ENCODE data around the gene AHCYL2.
"Not testable (repeated sequence)": the region's sequence is repeated elsewhere in the genome, so short reads cannot be mapped to it uniquely, and the experiment has no call there.

The AHCYL2 gene

GRCh38 chr7:129356176-129356575 is 131.3 kb downstream of the AHCYL2 start:
- no peak for DNase-seq

- no peak for DNase-seq
Observed at GRCh38 chr7:129359176-129359575, 134.3 kb downstream of the AHCYL2 start.

GRCh38 chr7:129359638-129360037 is 134.8 kb downstream of the AHCYL2 start:
- DNase-seq: no peak

- no peak for DNase-seq
Observed at GRCh38 chr7:129361771-129362170, 136.9 kb downstream of the AHCYL2 start.

- DNase-seq: no peak
Observed at GRCh38 chr7:129362496-129362895, 137.7 kb downstream of the AHCYL2 start.

GRCh38 chr7:129367349-129367699 is 142.5 kb downstream of the AHCYL2 start:
- DNase-seq: no peak

- DNase-seq: peak; percentile 35 to 63
Observed at GRCh38 chr7:129367700-129368388, 143.0 kb downstream of the AHCYL2 start.

- no peak for DNase-seq
Observed at GRCh38 chr7:129368389-129368986, 143.7 kb downstream of the AHCYL2 start.

GRCh38 chr7:129369447-129369846 is 144.6 kb downstream of the AHCYL2 start:
- DNase-seq: not testable (repeated sequence)

- DNase-seq: no peak
Observed at GRCh38 chr7:129370812-129371211, 146.0 kb downstream of the AHCYL2 start.

GRCh38 chr7:129371487-129371886 is 146.7 kb downstream of the AHCYL2 start:
- DNase-seq: no peak

GRCh38 chr7:129373651-129374428 is 149.0 kb downstream of the AHCYL2 start:
- DNase-seq: no peak

- no peak for DNase-seq
Observed at GRCh38 chr7:129375141-129375938, 150.5 kb downstream of the AHCYL2 start.

GRCh38 chr7:129376076-129376777 is 151.4 kb downstream of the AHCYL2 start:
- peak in 1 of 2 experiments; percentile 7 for DNase-seq

GRCh38 chr7:129376778-129377700 is 152.2 kb downstream of the AHCYL2 start:
- no peak for DNase-seq

- no peak for DNase-seq
Observed at GRCh38 chr7:129381710-129382484, 157.1 kb downstream of the AHCYL2 start.

- DNase-seq: no peak
Observed at GRCh38 chr7:129383542-129384132, 158.8 kb downstream of the AHCYL2 start.

- no peak for DNase-seq
Observed at GRCh38 chr7:129385116-129385515, 160.3 kb downstream of the AHCYL2 start.

GRCh38 chr7:129385598-129385997 is 160.8 kb downstream of the AHCYL2 start:
- no peak for DNase-seq

- DNase-seq: no peak
Observed at GRCh38 chr7:129386506-129386905, 161.7 kb downstream of the AHCYL2 start.
